Inflammatory macrophage treated with lipopolysaccharide for 4 hours (primary cell): ENCODE measurements around the gene SPI1.

Experiments used
- DNase-seq: peaks from one replicate; pipeline ENCODE4 v3.0.0-alpha.2; 2020

SPI1 gene

GRCh38 chr11:47356129-47356997 lies 22.0 kb downstream of the SPI1 start:
- no peak for DNase-seq

- no peak for DNase-seq
Observed at GRCh38 chr11:47355283-47356128, 22.8 kb downstream of the SPI1 start.

GRCh38 chr11:47354913-47355282 lies 23.4 kb downstream of the SPI1 start:
- no peak for DNase-seq

- no peak for DNase-seq
Observed at GRCh38 chr11:47353978-47354774, 24.2 kb downstream of the SPI1 start.

- no peak for DNase-seq
Observed at GRCh38 chr11:47352556-47352955, 25.8 kb downstream of the SPI1 start, which contains the start of gene MYBPC3. Gene MYBPC3, minus strand, starts transcription at chr11:47352702. Its CDS starts 55 bp downstream, at chr11:47352647.

GRCh38 chr11:47351156-47352126 lies 26.9 kb downstream of the SPI1 start:
- no peak for DNase-seq

- DNase-seq: no peak
Observed at GRCh38 chr11:47350315-47350714, 28.0 kb downstream of the SPI1 start.

GRCh38 chr11:47349521-47350095 lies 28.7 kb downstream of the SPI1 start:
- DNase-seq: no peak

- no peak for DNase-seq
Observed at GRCh38 chr11:47348859-47349258, 29.5 kb downstream of the SPI1 start.

- DNase-seq: no peak
Observed at GRCh38 chr11:47348131-47348802, 30.1 kb downstream of the SPI1 start.

GRCh38 chr11:47347137-47347536 lies 31.2 kb downstream of the SPI1 start:
- DNase-seq: no peak

GRCh38 chr11:47345890-47346563 lies 32.3 kb downstream of the SPI1 start:
- DNase-seq: no peak

- no peak for DNase-seq
Observed at GRCh38 chr11:47342854-47343253, 35.5 kb downstream of the SPI1 start.

- no peak for DNase-seq
Observed at GRCh38 chr11:47342036-47342803, 36.1 kb downstream of the SPI1 start.

GRCh38 chr11:47340980-47341775 lies 37.2 kb downstream of the SPI1 start:
- no peak for DNase-seq

GRCh38 chr11:47340010-47340409 lies 38.3 kb downstream of the SPI1 start:
- no peak for DNase-seq

- no peak for DNase-seq
Observed at GRCh38 chr11:47338396-47339241, 39.7 kb downstream of the SPI1 start.
